ENCODE data around the gene XYLB. TPM values are rescaled to one million over a fixed set of nuclear protein-coding genes. Genes with fewer than 3 reads are reported as not detected.

The XYLB gene
- total and polyA plus RNA-seq, 2 of the 13 experiments (the other 11 are each of a cell fraction or from before 2014, with no cell fraction given) = 25.9 to 30.0 TPM

GRCh38 chr3:38327335-38328009 lies 19.1 kb upstream of the XYLB start:
- ChIA-PET CTCF (ENCODE audit: low intra/inter-chr PET ratio, low total read pairs) (no interaction called here), POLR2A (no interaction called here)
- Histone ChIP-seq H3K9ac (ENCODE audit: insufficient read depth, low read depth, low read length) (no peak overlapping the region), H3K27ac (ENCODE audit: extremely low read length, insufficient read depth, low read length) (no peak overlapping the region), H3K9me3 (ENCODE audit: low read length) (no peaks in the 10 kb centered on the region), H2AFZ (ENCODE audit: low read length) (no peak overlapping the region), H3K36me3 (replicated peaks in 1 of 2; ENCODE audit: control insufficient read depth in 1 of 2, insufficient read depth in 2 of 2, low read length in 2 of 2) (no peaks in the 10 kb centered on the region), H3K79me2 (ENCODE audit: insufficient read depth, low read length) (no peaks in the 10 kb centered on the region), H3K4me2 (ENCODE audit: low read depth, low read length) (no peak overlapping the region), H4K20me1 (ENCODE audit: insufficient read depth, low read length) (no peaks in the 10 kb centered on the region), H3K4me1 (ENCODE audit: insufficient read depth, low read length) (peaks cover 12% of the 10 kb centered on the region), H3K27me3 (ENCODE audit: control insufficient read depth in 1 of 2, insufficient read depth in 2 of 2, low read length in 2 of 2) (no peaks in the 10 kb centered on the region; a peak in 1 of 5 replicates), H3K4me3 (replicated peaks in 1 of 3; ENCODE audit: insufficient read depth in 1 of 3, low read depth in 2 of 3, low read length in 3 of 3) (no peak overlapping the region)
- in situ Hi-C loops (cut with HindIII; ENCODE audit: extremely low pct_ligation_motif_present, low pct_unique_long_range_greater_than_20kb) (no loop called here), intact Hi-C loops (cut with micrococcal nuclease; ENCODE audit: unreplicated experiment) (no loop called here)
- no TSS peak for BruUV-seq (replicated peaks)
- FAIRE-seq (no peak), ATAC-seq (no peak), DNase-seq (ENCODE audit: low spot score) (no peak)
- TF ChIP-seq GLI4 (CRISPR knock-in tag; IDR thresholded peaks at IDR 0.05; ENCODE audit: borderline replicate concordance) = no peak
- TF ChIP-seq PHF8 (CRISPR knock-in tag; IDR thresholded peaks at IDR 0.05) = no peak
- no peak for TF ChIP-seq ZBTB42 (CRISPR knock-in tag; IDR thresholded peaks at IDR 0.05)
- no peak for TF ChIP-seq ZNF652 (CRISPR knock-in tag; IDR thresholded peaks at IDR 0.05; ENCODE audit: borderline replicate concordance, low read depth)
- TF ChIP-seq, protein P1, sequence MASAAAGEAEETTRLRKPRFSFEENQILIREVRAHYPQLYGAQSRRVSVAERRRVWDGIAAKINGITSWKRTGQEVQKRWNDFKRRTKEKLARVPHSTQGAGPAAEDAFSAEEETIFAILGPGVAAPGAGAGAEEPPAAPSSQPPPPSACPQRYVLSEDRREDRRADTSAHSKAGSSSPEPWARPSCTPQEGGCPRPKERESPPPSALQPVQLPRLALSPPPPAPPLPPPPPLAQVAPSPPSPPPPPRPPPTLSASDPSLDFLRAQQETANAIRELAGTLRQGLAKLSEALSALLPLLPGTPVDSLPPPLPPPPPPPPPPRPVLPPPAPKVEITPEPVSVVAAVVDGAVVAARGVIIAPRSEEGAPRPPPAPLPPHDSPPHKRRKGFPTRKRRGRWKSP (CRISPR knock-in tag; IDR thresholded peaks at IDR 0.05) = no peak
- TF ChIP-seq ZSCAN20 (CRISPR knock-in tag; IDR thresholded peaks at IDR 0.05; ENCODE audit: borderline replicate concordance) = no peak
- no peak for TF ChIP-seq YEATS4 (CRISPR knock-in tag; IDR thresholded peaks at IDR 0.05; ENCODE audit: borderline replicate concordance)

Measured in HepG2 (cell line).